ENCODE measurements around the gene ELK4. TPM values are rescaled to one million over a fixed set of nuclear protein-coding genes. Genes with fewer than 3 reads are reported as not detected.

Gene ELK4, protein sequence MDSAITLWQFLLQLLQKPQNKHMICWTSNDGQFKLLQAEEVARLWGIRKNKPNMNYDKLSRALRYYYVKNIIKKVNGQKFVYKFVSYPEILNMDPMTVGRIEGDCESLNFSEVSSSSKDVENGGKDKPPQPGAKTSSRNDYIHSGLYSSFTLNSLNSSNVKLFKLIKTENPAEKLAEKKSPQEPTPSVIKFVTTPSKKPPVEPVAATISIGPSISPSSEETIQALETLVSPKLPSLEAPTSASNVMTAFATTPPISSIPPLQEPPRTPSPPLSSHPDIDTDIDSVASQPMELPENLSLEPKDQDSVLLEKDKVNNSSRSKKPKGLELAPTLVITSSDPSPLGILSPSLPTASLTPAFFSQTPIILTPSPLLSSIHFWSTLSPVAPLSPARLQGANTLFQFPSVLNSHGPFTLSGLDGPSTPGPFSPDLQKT
- total RNA-seq = 7.5 and 14.7 TPM in 2 replicates

DNA sequence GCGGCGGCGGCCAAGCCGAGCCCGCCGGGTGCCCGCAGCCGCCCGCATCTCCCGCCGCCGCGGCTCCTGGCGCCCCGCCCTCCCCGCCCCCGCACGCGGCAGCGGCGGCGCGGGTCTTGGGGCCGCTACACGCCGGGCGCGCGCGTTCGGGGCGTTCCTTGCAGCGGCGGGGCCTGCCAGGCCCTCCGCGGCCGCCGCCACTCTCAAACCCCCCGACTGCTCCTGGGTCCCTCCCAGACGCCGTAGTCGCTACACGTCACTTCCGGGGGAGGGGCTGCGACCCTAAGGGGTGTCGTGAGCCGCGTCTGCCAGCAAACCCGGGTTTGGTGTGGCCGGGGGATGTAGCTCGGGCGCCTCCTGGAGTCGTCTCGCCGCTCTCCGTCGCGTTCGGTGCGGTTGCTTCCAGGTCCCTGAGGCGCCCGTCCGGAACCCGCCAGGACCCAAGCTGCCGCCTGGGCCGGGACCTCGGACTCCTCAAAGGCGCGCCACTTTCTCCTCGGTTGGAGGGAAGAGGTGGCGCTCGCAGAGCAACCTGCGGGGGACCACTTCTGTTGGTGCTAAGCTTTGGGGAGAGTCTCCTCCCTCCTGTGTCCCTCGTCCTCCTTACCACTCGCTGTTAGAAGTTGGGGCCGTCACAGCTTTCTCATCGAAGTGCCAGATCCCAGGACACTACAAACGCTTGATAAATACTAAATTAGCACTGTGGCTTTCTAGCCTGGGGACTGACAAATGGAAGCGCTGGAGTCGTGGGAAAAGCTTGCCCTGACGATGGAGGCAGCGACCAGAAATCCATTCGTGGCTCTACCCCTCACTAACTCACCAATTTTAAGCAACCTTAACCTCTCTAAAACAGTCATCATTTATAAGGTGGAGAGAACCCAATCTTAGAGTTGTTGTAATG lies at the start of gene ELK4:
TSS of gene ELK4 (minus strand) at position 244 of the 901 bp plus-strand sequence. CDS start 8,129 bp downstream, outside the sequence.

DNA sequence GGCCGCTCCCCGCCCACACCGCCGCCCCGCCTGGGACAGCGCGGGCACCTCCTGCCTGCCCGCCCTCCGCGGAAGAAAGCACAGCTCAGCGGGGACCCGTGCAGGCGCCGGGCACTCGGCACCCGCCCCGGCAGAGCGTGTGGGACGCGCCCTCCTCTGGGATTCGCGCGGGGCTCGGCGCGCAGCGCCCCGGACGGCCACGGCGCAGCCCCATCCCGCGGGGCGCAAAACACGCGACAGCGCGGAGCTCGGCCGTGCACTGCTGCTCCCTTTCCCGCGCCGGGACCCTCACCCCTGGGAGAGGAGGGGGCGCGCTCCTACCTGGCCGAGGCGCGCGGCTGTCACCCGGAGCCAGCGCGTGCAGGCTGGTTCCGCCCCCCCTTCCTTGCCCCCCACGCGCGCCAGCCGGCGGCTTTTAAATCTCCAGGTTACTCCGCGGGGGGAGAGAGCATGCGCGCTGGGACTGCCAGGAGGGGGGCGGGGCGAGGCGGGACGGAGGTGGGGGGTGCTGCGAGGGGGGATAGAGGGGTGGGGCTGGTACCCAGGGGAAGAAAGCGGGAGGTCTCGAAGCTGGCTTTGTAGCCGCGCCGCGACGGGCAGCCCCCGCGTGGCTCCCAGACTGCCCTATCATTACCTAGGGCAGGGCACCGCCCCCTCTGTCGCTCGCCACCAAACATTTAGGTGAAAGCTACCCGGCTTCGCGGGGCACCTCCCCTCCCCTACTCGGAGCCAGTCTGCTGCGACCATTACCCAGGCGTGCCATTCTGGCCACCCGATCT lies 48.5 kb upstream of the ELK4 start, which contains the start of gene SLC45A3:
TSS of gene SLC45A3 (minus strand) at position 437 of the 779 bp plus-strand sequence. CDS start 15,853 bp downstream, outside the sequence.

Other genes starting within 250 kb of the ELK4 start
- 3.6 and 10.4 TPM in 2 replicates for gene LEMD1, start 210.0 kb downstream of the ELK4 start, total RNA-seq
- 0.24 and 0.85 TPM in 2 replicates for gene BLACAT1, start 176.0 kb downstream of the ELK4 start, total RNA-seq
- gene CDK18, start 127.3 kb downstream of the ELK4 start, total RNA-seq = 6.0 and 19.5 TPM in 2 replicates
- 1.7 and 3.4 TPM in 2 replicates for gene SLC45A3, start 48.5 kb upstream of the ELK4 start, total RNA-seq
- 59.8 and 89.5 TPM in 2 replicates for gene NUCKS1, start 118.2 kb upstream of the ELK4 start, total RNA-seq
- 22.9 and 25.8 TPM in 2 replicates for gene RAB29, start 143.5 kb upstream of the ELK4 start, total RNA-seq
- gene SLC41A1, start 181.2 kb upstream of the ELK4 start, total RNA-seq = 7.2 and 11.3 TPM in 2 replicates
- gene PM20D1, start 218.1 kb upstream of the ELK4 start, total RNA-seq = not detected in 2 replicates